Liver (tissue), 9 donors: ENCODE data around the gene CCNDBP1. TPM values are rescaled to one million over a fixed set of nuclear protein-coding genes. Genes with fewer than 3 reads are reported as not detected.

ENCODE experiments used
- DNase-seq: peaks from one replicate; pipeline ENCODE4 v3.0.0-alpha.2; 2017; ENCODE audit warnings: low spot score
- H3K27ac ChIP-seq, 2 donors: one replicate each; pipeline ENCODE4 v1.7.0; 2013; ENCODE audit warnings: inconsistent platforms in 2 of 2, low read length in 2 of 2, control low read depth in 1 of 2, low read depth in 1 of 2, mild to moderate bottlenecking in 1 of 2
- H3K27me3 ChIP-seq, 4 donors: one replicate each; pipeline versions ENCODE4 v1.6.1 to v1.7.0; 2013; ENCODE audit warnings: low read length in 3 of 4, inconsistent platforms in 1 of 4, mild to moderate bottlenecking in 1 of 4, moderate library complexity in 1 of 4; ENCODE audit not compliant: control insufficient read depth in 4 of 4, insufficient read depth in 4 of 4
- H3K36me3 ChIP-seq, 4 donors: one replicate each; pipeline versions ENCODE4 v1.6.1 to v1.7.0; 2013; ENCODE audit warnings: low read length in 3 of 4, mild to moderate bottlenecking in 3 of 4, low read depth in 1 of 4, moderate library complexity in 1 of 4; ENCODE audit not compliant: control insufficient read depth in 4 of 4, insufficient read depth in 3 of 4
- H3K4me1 ChIP-seq, 4 donors: one replicate each; pipeline versions ENCODE4 v1.6.1 to v1.7.0; 2013; ENCODE audit warnings: low read length in 3 of 4, mild to moderate bottlenecking in 3 of 4, moderate library complexity in 1 of 4; ENCODE audit not compliant: control insufficient read depth in 4 of 4, insufficient read depth in 4 of 4
- H3K4me3 ChIP-seq, 3 donors: one replicate each; pipeline versions ENCODE4 v1.6.1 to v1.7.0; 2013; ENCODE audit warnings: low read length in 3 of 3, control low read depth in 1 of 3, low read depth in 1 of 3, mild to moderate bottlenecking in 1 of 3
- H3K9ac ChIP-seq, 2 donors: one replicate each; pipeline ENCODE4 v1.7.0; 2013; ENCODE audit warnings: low read length in 2 of 2, mild to moderate bottlenecking in 2 of 2, moderate library complexity in 2 of 2, control low read depth in 1 of 2, low read depth in 1 of 2
- H3K9me3 ChIP-seq, 4 donors: one replicate each; pipeline versions ENCODE4 v1.6.1 to v1.7.0; 2013; ENCODE audit warnings: low read length in 3 of 4; ENCODE audit not compliant: control insufficient read depth in 4 of 4
- ATF3 ChIP-seq: IDR thresholded peaks from 2 replicates; pipeline ENCODE4 v1.6.1; 2016; ENCODE audit warnings: antibody characterized with exemption
- CTCF ChIP-seq: fragments of 150-350 bp; IDR thresholded peaks from 2 replicates; pipeline ENCODE4 v1.5.1; 2017; ENCODE audit warnings: improper control_type of control experiment, low read depth, low read length; ENCODE audit not compliant: missing input control
- EGR1 ChIP-seq, 2 donors: IDR thresholded peaks; 2 replicates each; pipeline ENCODE4 v1.6.1; 2016 to 2018; ENCODE audit warnings: antibody characterized with exemption in 2 of 2, low read depth in 2 of 2
- FOXA1 ChIP-seq: IDR thresholded peaks from 2 replicates; pipeline ENCODE4 v1.6.1; 2016; ENCODE audit warnings: antibody characterized with exemption
- GABPA ChIP-seq, 2 donors: IDR thresholded peaks in 1 of 2; conservative IDR thresholded peaks in 1 of 2; 2 replicates each; pipeline ENCODE4 v1.6.1; 2016; ENCODE audit warnings: antibody characterized with exemption in 2 of 2, mild to moderate bottlenecking in 1 of 2, moderate library complexity in 1 of 2
- HNF4A ChIP-seq, 2 donors: conservative IDR thresholded peaks; 2 replicates each; pipeline ENCODE4 v1.6.1; 2016; ENCODE audit warnings: antibody characterized with exemption in 2 of 2, mild to moderate bottlenecking in 2 of 2
- HNF4G ChIP-seq: IDR thresholded peaks from 2 replicates; pipeline ENCODE4 v1.6.1; 2016; ENCODE audit warnings: antibody characterized with exemption
- JUND ChIP-seq, 2 donors: IDR thresholded peaks; 2 replicates each; pipeline ENCODE4 v1.6.1; 2016; ENCODE audit warnings: antibody characterized with exemption in 2 of 2
- NR2F2 ChIP-seq: IDR thresholded peaks from 2 replicates; pipeline ENCODE4 v1.6.1; 2016; ENCODE audit warnings: antibody characterized with exemption
- RAD21 ChIP-seq, 2 donors: IDR thresholded peaks; 2 replicates each; pipeline ENCODE4 v1.6.1; 2016; ENCODE audit warnings: antibody characterized with exemption in 2 of 2, mild to moderate bottlenecking in 2 of 2
- RXRA ChIP-seq, 2 donors: IDR thresholded peaks; 2 replicates each; pipeline ENCODE4 v1.6.1; 2017 to 2018; ENCODE audit warnings: antibody characterized with exemption in 2 of 2, mild to moderate bottlenecking in 1 of 2
- TAF1 ChIP-seq: conservative IDR thresholded peaks from 2 replicates; pipeline ENCODE4 v1.6.1; 2016; ENCODE audit warnings: antibody characterized with exemption, mild to moderate bottlenecking
- YY1 ChIP-seq: IDR thresholded peaks from 2 replicates; pipeline ENCODE4 v1.6.1; 2016; ENCODE audit warnings: antibody characterized with exemption, mild to moderate bottlenecking
- ZBTB33 ChIP-seq: IDR thresholded peaks from 2 replicates; pipeline ENCODE4 v1.6.1; 2016; ENCODE audit warnings: antibody characterized with exemption
- WGBS: extraction: QIAGEN DNeasy Blood & Tissue Kit; methylation state at CpG from one replicate; pipeline ENCODE4 v1.1.7; 2013; 5-methylcytosine and 5-hydroxymethylcytosine counted together
- polyA plus RNA-seq, 2 donors: library from polyadenylated mRNA; stranded (reverse) in 1 of 2; unstranded in 1 of 2; fragments of 200-250 nt in 1 of 2; fragments of >200 nt in 1 of 2; fragmentation: Nextera tagmentation in 1 of 2; extraction: Ambion mirVana in 1 of 2; gene quantifications; one replicate each; pipeline versions ENCODE4 v1.2.1 to v1.2.3, GENCODE V29; 2013 to 2015
- total RNA-seq, 2 donors: library from RNA; depleted of rRNA; stranded (reverse); fragments of >200 nt; gene quantifications; one replicate each; pipeline ENCODE4 v1.2.3, GENCODE V29; 2014
- donor health status: healthy.
- donor health status: healthy.
- donor health status: healthy.
- donor health status: healthy.
- donor health status: healthy.

CCNDBP1 gene
- total and polyA plus RNA-seq, 4 donors = 21.4 to 160 (median 26.4) TPM

GRCh38 chr15:43230640-43231115, 45.5 kb downstream of the CCNDBP1 start:
- Histone ChIP-seq H3K9ac (no peak overlapping the region), H3K4me1 (no peaks in the 10 kb centered on the region), H3K27me3 (peaks cover 0 to 2% (median 0%) of the 10 kb centered on the region in 4 donors), H3K4me3 (no peak overlapping the region), H3K9me3 (no peaks in the 10 kb centered on the region), H3K36me3 (no peaks in the 10 kb centered on the region), H3K27ac (no peak overlapping the region)
- 75% methylated on average over 2 of the region's 2 CpGs for WGBS
- DNase-seq = no peak
- TF ChIP-seq ZBTB33 (no peak), FOXA1 (no peak), JUND (IDR thresholded peaks at IDR 0.05) (no peak), GABPA (IDR thresholded peaks at IDR 0.05 in 1 of 2, conservative IDR thresholded peaks at IDR 0.05 in 1 of 2) (no peak), YY1 (no peak), HNF4G (no peak)

GRCh38 chr15:43232289-43232874, 47.2 kb downstream of the CCNDBP1 start:
- DNase-seq = no peak
- Histone ChIP-seq H3K4me1 (no peaks in the 10 kb centered on the region), H3K4me3 (no peak overlapping the region), H3K27me3 (no peaks in the 10 kb centered on the region), H3K9me3 (no peaks in the 10 kb centered on the region), H3K9ac (no peak overlapping the region), H3K36me3 (no peaks in the 10 kb centered on the region), H3K27ac (no peak overlapping the region)
- TF ChIP-seq HNF4A (conservative IDR thresholded peaks at IDR 0.05) = no peak
- TF ChIP-seq HNF4G = no peak
- no peak for TF ChIP-seq CTCF
- no peak for TF ChIP-seq TAF1
- no peak for TF ChIP-seq GABPA (IDR thresholded peaks at IDR 0.05 in 1 of 2, conservative IDR thresholded peaks at IDR 0.05 in 1 of 2)
- no peak for TF ChIP-seq JUND (IDR thresholded peaks at IDR 0.05)
- TF ChIP-seq RXRA (IDR thresholded peaks at IDR 0.05) = no peak
- 85% methylated on average over 3 of the region's 3 CpGs for WGBS

GRCh38 chr15:43235536-43235935, 50.3 kb downstream of the CCNDBP1 start:
- no peaks in the 10 kb centered on the region for H3K36me3 ChIP-seq
- H3K27ac ChIP-seq = no peak overlapping the region
- no peak for DNase-seq
- H3K4me1 ChIP-seq = no peaks in the 10 kb centered on the region
- H3K9ac ChIP-seq = no peak overlapping the region
- TF ChIP-seq RXRA (IDR thresholded peaks at IDR 0.05) = no peak
- no peak for TF ChIP-seq EGR1 (IDR thresholded peaks at IDR 0.05; ENCODE audit: low read depth in 2 of 2)
- TF ChIP-seq NR2F2 = no peak
- no peak for TF ChIP-seq RAD21 (IDR thresholded peaks at IDR 0.05)
- TF ChIP-seq ATF3 = no peak
- no peak for TF ChIP-seq HNF4A (conservative IDR thresholded peaks at IDR 0.05)
- TF ChIP-seq JUND (IDR thresholded peaks at IDR 0.05) = no peak
- no peak overlapping the region for H3K4me3 ChIP-seq
- no peaks in the 10 kb centered on the region for H3K27me3 ChIP-seq
- 91% methylated on average over 6 of the region's 6 CpGs for WGBS
- no peaks in the 10 kb centered on the region for H3K9me3 ChIP-seq
